Right lobe of liver (tissue), 4 donors: Measurements from ENCODE around the gene PRPF8.
A peak's percentile ranks its signal among the peaks of the same experiment; 100 is the strongest.

Experiments
- CTCF ChIP-seq, 4 donors: fragments of 200-600 bp in 3 of 4; fragments of 450-650 bp in 1 of 4; IDR thresholded peaks; one replicate each; pipeline versions ENCODE4 v1.5.1 to v1.8.0; 2016 to 2022; ENCODE audit warnings: antibody characterized with exemption in 4 of 4, mild to moderate bottlenecking in 2 of 4
- POLR2A ChIP-seq: fragments of 450-650 bp; IDR thresholded peaks from one replicate; pipeline ENCODE4 v1.6.1; 2017; ENCODE audit warnings: antibody characterized with exemption, mild to moderate bottlenecking
- donor health status: DM: no; HTN: no; CAD: no.
- donor health status: DM: no; HTN: no; CAD: no.
- donor health status: DM: no; HTN: yes; CAD: no.

DNA sequence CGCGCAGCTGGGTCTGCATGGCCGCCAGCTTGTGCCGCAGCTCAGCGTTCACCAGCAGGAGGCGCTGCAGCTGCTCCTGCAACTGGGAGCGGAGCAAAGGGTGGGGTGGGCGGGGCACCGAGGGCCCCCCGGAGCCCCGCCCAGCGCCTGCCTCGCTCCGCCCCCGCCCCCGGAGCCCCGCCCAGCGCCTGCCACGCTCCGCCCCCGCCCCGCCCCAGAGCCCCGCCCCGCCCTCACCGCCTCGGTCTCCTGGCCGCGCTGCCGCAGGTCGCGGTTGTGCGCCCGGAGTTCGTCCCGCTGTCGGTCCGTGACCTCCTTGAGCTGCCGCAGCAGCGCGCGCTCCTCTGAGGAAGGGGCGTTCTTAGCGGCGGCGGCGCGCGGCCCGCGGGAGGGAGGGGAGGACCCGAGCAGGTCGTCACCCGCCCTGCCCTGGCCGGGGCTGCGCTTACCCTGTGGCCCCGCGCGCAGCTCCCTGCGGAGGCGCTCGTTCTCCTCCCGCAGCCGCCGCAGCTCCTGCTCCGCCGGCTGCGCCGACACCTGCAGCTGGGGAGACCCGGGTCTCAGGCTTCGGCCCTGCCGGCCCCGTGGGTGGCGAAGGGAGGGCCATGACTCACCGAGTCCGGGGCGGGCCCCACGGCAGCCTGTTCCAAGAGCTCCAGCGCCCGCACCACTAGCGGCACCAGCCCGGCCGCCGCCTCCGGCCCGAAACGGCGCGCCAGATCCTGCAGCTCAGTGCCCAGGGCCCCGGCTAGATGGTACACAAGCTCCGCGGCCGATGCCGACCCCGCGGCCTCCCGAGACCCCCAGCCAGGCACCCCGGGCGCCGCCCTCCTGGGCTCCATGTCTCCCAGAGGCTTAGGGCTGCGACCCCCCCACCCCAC is 35.5 kb downstream of the PRPF8 start:
- TF ChIP-seq CTCF (IDR thresholded peaks at IDR 0.05) = peak in 3 of 4 donors; percentile 74 to 81 (median 77)
- TF ChIP-seq POLR2A = peak; percentile 86
